Endothelial cell of umbilical vein (primary cell): ENCODE results near the gene TMEM161A.

Source experiments
- CTCF ChIP-seq, 2 donors: IDR thresholded peaks; 1 replicate in 1 of 2; 2 replicates in 1 of 2; pipeline ENCODE4 v1.5.1; 2011; ENCODE audit warnings: low read length in 2 of 2, mild to moderate bottlenecking in 2 of 2, moderate library complexity in 2 of 2, control low read depth in 1 of 2, inconsistent platforms in 1 of 2, low read depth in 1 of 2; ENCODE audit not compliant: insufficient read depth in 1 of 2; ENCODE audit errors: extremely low read depth in 1 of 2
- POLR2AphosphoS5 ChIP-seq: IDR thresholded peaks from 2 replicates; pipeline ENCODE4 v1.6.1; 2012; ENCODE audit warnings: low read depth, mild to moderate bottlenecking, control low read depth, low read length, moderate library complexity; ENCODE audit not compliant: insufficient read depth

- TF ChIP-seq CTCF (IDR thresholded peaks at IDR 0.05; ENCODE audit: extremely low read depth in 1 of 2, insufficient read depth in 1 of 2, low read depth in 1 of 2, low read length in 2 of 2) (no peak), POLR2AphosphoS5 (no peak)
Measured at GRCh38 chr19:19119325-19120237, 18.7 kb downstream of the TMEM161A start.
